Measurements from ENCODE around the gene RPS6KA3.

RPS6KA3 gene

GRCh38 chrX:20266810-20267606, at the start of gene RPS6KA3:
TSS of gene RPS6KA3 (minus strand) at chrX:20266909. CDS start at chrX:20266632, 277 bp downstream.
- DNase-seq (ENCODE audit: low spot score), result peak; percentile 92

GRCh38 chrX:20315140-20315539, 48.4 kb upstream of the RPS6KA3 start:
- DNase-seq (ENCODE audit: low spot score), result no peak

GRCh38 chrX:20313899-20314298, 47.2 kb upstream of the RPS6KA3 start:
- DNase-seq (ENCODE audit: low spot score), result no peak

- no peak for DNase-seq (ENCODE audit: low spot score)
These were observed 45.3 kb upstream of the RPS6KA3 start for GRCh38 chrX:20312018-20312417.

GRCh38 chrX:20311505-20311904, 44.8 kb upstream of the RPS6KA3 start:
- no peak for DNase-seq (ENCODE audit: low spot score)

- no peak for DNase-seq (ENCODE audit: low spot score)
These were observed 43.1 kb upstream of the RPS6KA3 start for GRCh38 chrX:20309806-20310205.

GRCh38 chrX:20306668-20307067, 40.0 kb upstream of the RPS6KA3 start:
- DNase-seq (ENCODE audit: low spot score), result no peak

GRCh38 chrX:20300822-20301221, 34.1 kb upstream of the RPS6KA3 start:
- DNase-seq (ENCODE audit: low spot score), result no peak

- DNase-seq (ENCODE audit: low spot score), result no peak
These were observed 28.2 kb upstream of the RPS6KA3 start for GRCh38 chrX:20294957-20295356.

- no peak for DNase-seq (ENCODE audit: low spot score)
These were observed 27.6 kb upstream of the RPS6KA3 start for GRCh38 chrX:20294284-20294683.

GRCh38 chrX:20285511-20285910, 18.8 kb upstream of the RPS6KA3 start:
- DNase-seq (ENCODE audit: low spot score), result no peak

- DNase-seq (ENCODE audit: low spot score), result no peak
These were observed 18.3 kb upstream of the RPS6KA3 start for GRCh38 chrX:20284992-20285391.

GRCh38 chrX:20284444-20284843, 17.7 kb upstream of the RPS6KA3 start:
- DNase-seq (ENCODE audit: low spot score), result no peak

GRCh38 chrX:20280938-20281337, 14.2 kb upstream of the RPS6KA3 start:
- no peak for DNase-seq (ENCODE audit: low spot score)

- no peak for DNase-seq (ENCODE audit: low spot score)
These were observed 7.4 kb upstream of the RPS6KA3 start for GRCh38 chrX:20274121-20274520.

- no peak for DNase-seq (ENCODE audit: low spot score)
These were observed 5.0 kb upstream of the RPS6KA3 start for GRCh38 chrX:20271730-20272129.

GRCh38 chrX:20271186-20271585, 4.5 kb upstream of the RPS6KA3 start:
- DNase-seq (ENCODE audit: low spot score), result no peak

GRCh38 chrX:20270562-20270890, 3.8 kb upstream of the RPS6KA3 start:
- DNase-seq (ENCODE audit: low spot score), result no peak

- no peak for DNase-seq (ENCODE audit: low spot score)
These were observed 3.3 kb upstream of the RPS6KA3 start for GRCh38 chrX:20269848-20270561.

GRCh38 chrX:20267931-20268701, 1.4 kb upstream of the RPS6KA3 start:
- no peak for DNase-seq (ENCODE audit: low spot score)

- DNase-seq (ENCODE audit: low spot score), result no peak
These were observed 860 bp upstream of the RPS6KA3 start for GRCh38 chrX:20267607-20267930.

- peak; percentile 24 for DNase-seq (ENCODE audit: low spot score)
These were observed 705 bp downstream of the RPS6KA3 start for GRCh38 chrX:20265726-20266681.

Measured in CD4-positive, alpha-beta T cell treated with Interleukin-2 at 100 ng/mL for 4 hours (primary cell).